ENCODE results near the gene SSBP3.
A peak's percentile ranks its signal among the peaks of the same experiment; 100 is the strongest.
"Not testable (repeated sequence)": the region's sequence is repeated elsewhere in the genome, so short reads cannot be mapped to it uniquely, and the experiment has no call there.

The SSBP3 gene

GRCh38 chr1:54215523-54215922 is 190.7 kb downstream of the SSBP3 start:
- no peak for DNase-seq

GRCh38 chr1:54212872-54213271 is 193.3 kb downstream of the SSBP3 start:
- DNase-seq: no peak

- DNase-seq: not testable (repeated sequence)
Observed at GRCh38 chr1:54207896-54208295, 198.3 kb downstream of the SSBP3 start.

- no peak for DNase-seq
Observed at GRCh38 chr1:54207287-54207686, 198.9 kb downstream of the SSBP3 start.

- no peak for DNase-seq
Observed at GRCh38 chr1:54204199-54204598, 202.0 kb downstream of the SSBP3 start.

- DNase-seq: no peak
Observed at GRCh38 chr1:54200519-54200997, 205.6 kb downstream of the SSBP3 start.

- DNase-seq: peak; percentile 97
Observed at GRCh38 chr1:54199765-54200518, 206.3 kb downstream of the SSBP3 start, which contains the start of the genes CYB5RL and MRPL37. CYB5RL (minus strand) TSS chr1:54200030; CDS start chr1:54195616, 4,414 bp downstream. MRPL37 (plus strand) TSS chr1:54200167; CDS start chr1:54200244, 77 bp downstream.

- peak; percentile 34 for DNase-seq
Observed at GRCh38 chr1:54199151-54199764, 206.9 kb downstream of the SSBP3 start.

GRCh38 chr1:54193453-54193852 is 212.7 kb downstream of the SSBP3 start:
- no peak for DNase-seq

- no peak for DNase-seq
Observed at GRCh38 chr1:54191525-54191924, 214.7 kb downstream of the SSBP3 start.

- no peak for DNase-seq
Observed at GRCh38 chr1:54190526-54190925, 215.7 kb downstream of the SSBP3 start.

- no peak for DNase-seq
Observed at GRCh38 chr1:54188291-54188690, 217.9 kb downstream of the SSBP3 start.

- no peak for DNase-seq
Observed at GRCh38 chr1:54186056-54186455, 220.1 kb downstream of the SSBP3 start.

- DNase-seq: no peak
Observed at GRCh38 chr1:54180701-54181360, 225.4 kb downstream of the SSBP3 start.

- DNase-seq: no peak
Observed at GRCh38 chr1:54178296-54179070, 227.7 kb downstream of the SSBP3 start.

GRCh38 chr1:54177726-54178125 is 228.5 kb downstream of the SSBP3 start:
- no peak for DNase-seq

GRCh38 chr1:54176621-54177327 is 229.4 kb downstream of the SSBP3 start:
- DNase-seq: no peak
